ENCODE data around the gene ACSBG1.
"Not testable (repeated sequence)": the region's sequence is repeated elsewhere in the genome, so short reads cannot be mapped to it uniquely, and the experiment has no call there.

Gene ACSBG1

GRCh38 chr15:78167227-78167888 lies 67.0 kb downstream of the ACSBG1 start:
- DNase-seq (ENCODE audit: low read depth): no peak

DNA sequence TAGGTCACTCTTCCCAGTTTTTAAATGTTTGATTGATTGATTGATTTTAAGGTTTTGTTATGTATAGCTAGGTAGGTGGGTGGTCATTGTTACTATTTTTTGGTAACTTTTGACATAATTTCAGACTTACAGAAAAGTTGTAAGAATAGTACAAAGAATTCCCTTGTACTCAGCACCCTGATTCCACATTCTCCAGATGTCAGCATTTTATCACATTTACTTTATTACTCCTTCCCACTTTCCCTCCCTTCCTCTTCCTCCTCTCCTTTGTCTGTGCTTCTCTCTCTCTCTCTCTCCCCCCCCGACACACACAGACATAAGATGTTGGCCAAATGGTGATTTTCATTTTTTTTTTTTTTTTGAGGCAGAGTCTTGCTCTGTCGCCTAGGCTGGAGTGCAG lies 70.4 kb downstream of the ACSBG1 start:
- no peak for DNase-seq (ENCODE audit: low read depth)

DNA sequence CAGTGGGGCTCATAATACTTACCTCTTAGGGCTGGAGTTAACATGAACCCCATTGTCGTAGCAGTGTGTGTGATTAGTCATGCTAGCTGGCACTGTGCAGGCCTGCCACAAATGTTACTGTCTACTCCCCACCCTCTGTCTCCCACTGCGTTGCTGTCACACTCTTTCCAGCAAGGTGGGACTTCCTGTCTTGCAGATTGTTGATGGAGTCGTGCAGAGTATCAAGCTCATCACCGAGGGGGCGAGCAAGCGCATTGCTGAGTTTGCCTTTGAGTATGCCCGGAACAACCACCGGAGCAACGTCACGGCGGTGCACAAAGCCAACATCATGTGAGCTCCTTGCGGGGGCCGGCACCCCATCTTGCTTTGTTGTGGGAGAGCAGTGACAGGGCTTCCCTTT lies 72.3 kb downstream of the ACSBG1 start:
- DNase-seq (ENCODE audit: low read depth): no peak

- no peak for DNase-seq (ENCODE audit: low read depth)
Observed at GRCh38 chr15:78159395-78159794, 75.0 kb downstream of the ACSBG1 start.

DNA sequence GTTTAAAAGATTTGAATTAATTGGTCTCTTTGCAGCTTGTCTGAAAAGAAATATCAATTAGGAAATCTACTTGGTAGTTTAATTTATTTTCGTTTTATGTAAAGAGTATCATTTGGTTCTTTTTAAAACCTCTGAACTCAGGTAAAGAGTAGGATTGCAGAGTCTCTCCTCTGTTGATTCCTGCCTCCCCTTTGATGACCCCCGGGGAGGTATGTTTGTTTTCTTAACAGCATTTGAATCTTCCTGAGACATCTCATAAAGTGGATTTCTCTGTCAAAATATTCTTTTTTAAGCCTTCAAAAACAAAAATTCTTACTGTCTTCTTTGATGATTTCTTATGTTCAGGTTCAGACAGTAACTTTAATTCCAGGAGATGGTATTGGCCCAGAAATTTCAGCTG lies 77.2 kb downstream of the ACSBG1 start:
- no peak for DNase-seq (ENCODE audit: low read depth)

- DNase-seq (ENCODE audit: low read depth): no peak
Observed at GRCh38 chr15:78156653-78157052, 77.7 kb downstream of the ACSBG1 start.

- no peak for DNase-seq (ENCODE audit: low read depth)
Observed at GRCh38 chr15:78155355-78155939, 78.9 kb downstream of the ACSBG1 start.

DNA sequence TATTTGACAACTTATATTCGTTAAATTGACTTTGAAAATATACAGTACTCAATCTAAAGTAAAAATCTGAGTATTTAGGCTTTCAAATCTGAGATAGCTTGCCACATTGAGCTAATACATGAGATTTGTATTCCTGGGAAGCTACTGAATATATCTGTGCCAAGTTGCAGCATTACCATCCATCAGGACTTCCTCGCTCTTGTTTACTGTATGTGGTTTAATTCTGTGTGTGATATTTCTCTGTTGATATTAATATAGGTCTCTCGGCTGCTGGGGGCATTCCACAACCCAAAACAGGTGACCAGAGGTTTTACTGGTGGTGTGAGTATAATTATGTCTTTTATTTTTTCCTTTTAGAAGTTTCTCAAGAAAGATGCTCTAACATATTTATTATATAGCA lies 79.4 kb downstream of the ACSBG1 start:
- DNase-seq (ENCODE audit: low read depth): no peak

DNA sequence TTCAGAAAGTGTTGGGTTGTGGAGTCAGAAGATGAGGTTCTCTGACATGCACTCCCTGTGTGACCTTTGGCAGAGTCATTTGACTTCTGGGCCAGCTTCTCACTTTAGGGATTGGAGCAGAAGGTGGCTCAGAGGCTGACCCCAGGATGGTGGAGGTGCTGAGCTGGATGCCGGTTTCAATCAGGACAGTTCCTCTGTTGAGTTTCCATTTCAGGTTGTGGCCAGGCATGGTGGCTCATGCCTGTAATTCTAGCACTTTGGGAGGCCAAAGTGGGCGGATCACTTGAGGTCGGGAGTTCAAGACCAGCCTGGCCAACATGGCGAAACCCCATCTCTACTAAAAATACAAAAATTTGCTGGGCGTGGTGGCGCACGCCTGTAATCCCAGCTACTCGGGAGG lies 83.3 kb downstream of the ACSBG1 start:
- not testable (repeated sequence) for DNase-seq (ENCODE audit: low read depth)

GRCh38 chr15:78149805-78150751 lies 84.3 kb downstream of the ACSBG1 start:
- no peak for DNase-seq (ENCODE audit: low read depth)

GRCh38 chr15:78149068-78149804 lies 85.1 kb downstream of the ACSBG1 start, which contains the start of gene IDH3A:
IDH3A (plus strand) TSS chr15:78149362; CDS start chr15:78149404, 42 bp downstream.
- DNase-seq (ENCODE audit: low read depth): peak; percentile 91

DNA sequence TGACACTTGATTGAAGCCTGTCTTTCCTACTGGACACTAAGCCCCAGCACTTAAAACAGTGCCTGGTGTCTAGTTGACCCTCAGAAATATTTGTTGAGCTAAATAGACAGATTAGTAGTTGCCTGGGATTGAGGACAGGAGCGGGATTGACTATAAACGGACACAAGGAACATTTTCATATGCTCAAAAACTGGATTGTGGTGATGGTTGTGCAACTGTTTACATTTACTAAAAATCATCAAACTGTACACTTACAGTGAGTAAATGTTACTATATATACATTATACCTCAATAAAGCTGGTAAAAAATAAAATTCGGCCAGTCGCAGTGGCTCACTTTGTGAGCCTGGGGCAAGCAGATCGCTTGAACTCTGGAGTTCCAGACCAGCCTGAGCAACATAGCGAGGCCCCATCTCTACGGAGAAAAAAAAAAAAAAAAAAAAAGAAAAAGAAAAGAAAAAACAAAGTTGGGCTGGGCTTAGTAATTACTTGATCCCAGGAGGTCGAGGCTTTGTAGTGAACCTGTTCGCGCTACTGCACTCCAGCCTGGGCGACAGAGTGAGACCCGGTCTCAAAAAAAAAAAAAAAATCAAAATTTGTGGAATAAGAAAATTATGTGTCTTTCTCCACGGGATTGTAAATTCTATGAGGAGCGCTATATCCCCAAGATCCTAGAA lies 85.8 kb downstream of the ACSBG1 start:
- DNase-seq (ENCODE audit: low read depth): no peak

GRCh38 chr15:78147566-78147965 lies 86.8 kb downstream of the ACSBG1 start:
- no peak for DNase-seq (ENCODE audit: low read depth)

DNA sequence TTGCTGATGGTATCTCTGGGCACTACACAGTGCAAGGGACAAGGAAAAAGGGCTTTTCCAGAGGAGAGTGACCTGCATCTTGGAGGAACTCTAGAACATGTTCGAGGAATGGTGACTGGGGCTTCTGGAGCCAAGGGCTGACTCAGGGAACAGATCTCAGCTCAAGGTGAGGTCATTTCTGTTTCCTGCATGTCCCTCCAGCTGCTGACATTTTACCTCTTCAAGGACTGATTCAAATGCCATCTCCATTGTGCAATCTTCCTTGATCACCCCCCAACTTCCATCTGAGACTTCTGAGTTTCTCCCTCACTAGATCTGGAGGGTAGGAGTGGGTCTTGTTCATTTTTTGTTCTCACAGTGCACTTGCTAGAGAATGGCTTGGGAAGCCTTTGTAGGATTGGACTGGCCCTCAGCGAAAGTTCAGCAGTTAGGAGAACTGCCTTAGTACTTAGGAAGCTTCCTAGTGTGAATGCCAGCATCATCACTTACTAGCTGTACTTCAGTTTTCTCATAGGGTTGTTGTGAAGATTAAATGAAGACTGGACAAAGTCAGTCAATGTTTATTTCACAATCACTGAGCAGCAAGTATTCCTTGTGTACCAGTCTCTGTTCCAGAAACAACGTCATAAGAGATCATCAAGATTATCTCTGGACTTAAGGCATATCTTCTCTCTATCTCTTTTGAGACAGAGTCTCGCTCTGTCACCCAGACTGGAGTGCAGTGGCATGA lies 87.8 kb downstream of the ACSBG1 start:
- no peak for DNase-seq (ENCODE audit: low read depth)

GRCh38 chr15:78142332-78142731 lies 92.0 kb downstream of the ACSBG1 start:
- DNase-seq (ENCODE audit: low read depth): no peak

- DNase-seq (ENCODE audit: low read depth): no peak
Observed at GRCh38 chr15:78140292-78140691, 94.1 kb downstream of the ACSBG1 start.

DNA sequence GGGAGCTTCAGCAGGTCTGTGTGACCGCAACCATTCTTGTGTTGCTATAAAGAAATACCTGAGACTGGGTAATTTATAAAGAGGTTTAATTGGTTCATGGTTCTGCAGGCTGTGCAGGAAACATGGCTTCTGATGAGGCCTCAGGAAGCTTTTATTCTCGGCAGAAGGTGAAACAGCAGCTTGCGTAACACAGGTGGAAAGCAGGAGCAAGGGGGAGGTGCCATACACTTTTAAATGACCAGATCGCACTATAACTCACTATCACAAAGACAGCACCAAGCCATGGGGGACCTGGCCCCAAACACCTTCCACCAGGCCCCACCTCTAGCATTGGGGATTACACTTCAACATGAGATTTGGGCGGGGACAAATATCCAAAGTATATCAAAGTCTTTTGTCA lies 94.8 kb downstream of the ACSBG1 start:
- DNase-seq (ENCODE audit: low read depth): no peak

DNA sequence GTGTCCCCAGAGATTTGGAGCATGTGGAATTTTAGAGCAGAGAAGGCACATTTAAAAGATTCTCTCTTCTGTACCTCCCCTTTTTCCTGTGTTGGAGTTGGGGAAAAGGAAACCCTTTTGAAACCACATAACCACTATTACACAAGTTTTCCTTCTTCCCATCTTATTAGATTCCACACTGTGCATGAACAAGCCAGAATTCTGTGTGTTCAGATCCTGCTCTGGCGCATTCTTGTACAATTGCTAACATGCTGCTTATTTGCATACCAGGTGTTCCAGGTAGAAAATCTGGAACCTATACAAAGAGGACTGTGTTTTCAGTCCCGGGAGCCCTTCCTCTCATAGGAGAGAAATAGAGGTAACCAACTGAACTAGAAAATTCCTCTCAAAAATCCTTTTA lies 100.6 kb downstream of the ACSBG1 start:
- DNase-seq (ENCODE audit: low read depth): no peak

DNA sequence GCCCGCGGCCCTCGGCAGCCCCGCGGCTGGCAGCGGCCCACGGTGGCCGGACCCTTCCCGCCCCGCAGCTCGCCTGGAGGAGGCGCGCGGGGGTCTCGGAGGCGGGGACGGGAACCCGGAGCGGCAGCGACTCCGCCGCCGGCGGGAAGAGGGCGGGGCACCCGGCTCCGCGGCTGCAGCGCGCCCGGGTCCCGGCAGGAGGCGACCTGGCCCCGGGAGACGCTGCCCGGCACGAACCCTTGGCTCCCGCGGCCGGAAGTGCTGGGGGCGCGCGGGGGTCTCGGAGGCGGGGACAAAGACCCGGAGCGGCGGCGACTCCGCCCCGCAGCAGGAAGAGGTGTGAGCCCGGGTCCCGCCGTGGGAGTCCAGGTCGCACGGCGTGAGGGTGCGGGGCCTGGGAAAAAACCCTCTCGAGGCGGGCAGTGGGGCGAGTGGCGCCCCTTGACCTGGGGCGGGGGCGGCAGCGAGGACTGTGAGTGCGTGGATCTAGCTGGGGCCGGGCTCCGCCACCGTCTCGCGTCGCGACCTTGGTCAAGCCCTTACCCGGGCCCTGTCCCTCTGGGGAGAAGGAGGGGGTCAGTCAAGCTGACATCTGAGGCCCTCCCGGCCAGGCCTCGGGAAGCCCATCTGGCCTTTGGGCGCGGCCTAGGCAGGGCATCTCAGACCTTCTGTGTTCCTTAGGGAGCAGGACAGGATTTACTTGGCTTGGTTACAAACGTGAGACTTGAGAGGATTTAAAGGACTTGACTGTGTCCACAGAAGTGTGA lies 102.9 kb downstream of the ACSBG1 start, which contains the start of gene CIB2:
Gene CIB2, minus strand, starts transcription at position 151 of the 767 bp plus-strand sequence. CDS start 230 bp downstream, outside the sequence.
- peak; percentile 38 for DNase-seq (ENCODE audit: low read depth)
